Measurements from ENCODE around the gene CACNA1C.
"Not testable (repeated sequence)": the region's sequence is repeated elsewhere in the genome, so short reads cannot be mapped to it uniquely, and the experiment has no call there.

Gene CACNA1C

DNA sequence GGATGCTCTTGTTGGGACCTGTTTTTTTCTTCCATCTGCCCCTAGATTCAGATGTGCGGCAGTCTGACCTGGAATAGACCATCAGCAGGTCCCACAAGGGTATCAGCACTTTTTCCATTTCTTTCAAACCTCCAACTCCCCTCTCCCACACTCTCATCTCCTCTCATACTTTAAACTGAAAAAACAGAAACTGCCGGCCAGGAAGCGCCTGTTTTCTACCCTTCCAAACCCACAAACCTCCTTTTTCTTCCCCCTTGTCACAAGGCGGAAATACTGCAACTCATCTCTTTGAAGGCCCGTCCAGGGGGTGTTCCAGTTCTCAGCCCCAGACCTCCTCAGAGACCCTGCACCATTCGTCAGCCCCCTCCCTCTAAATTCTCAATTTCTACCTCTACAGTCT lies 679.5 kb downstream of the CACNA1C start:
- Mint-ChIP-seq H3K4me1 (peaks cover 16% of the 10 kb centered on the region), H3K4me3 (no peak overlapping the region), H3K27ac (no peak overlapping the region), H3K27me3 (peaks cover 6% of the 10 kb centered on the region), H3K36me3 (no peaks in the 10 kb centered on the region), H3K9me3 (no peaks in the 10 kb centered on the region)

GRCh38 chr12:2733493-2734355 lies 680.9 kb downstream of the CACNA1C start:
- Mint-ChIP-seq H3K9me3 (no peaks in the 10 kb centered on the region), H3K4me1 (peaks cover 16% of the 10 kb centered on the region), H3K27ac (no peak overlapping the region), H3K36me3 (no peaks in the 10 kb centered on the region), H3K27me3 (peaks cover 6% of the 10 kb centered on the region), H3K4me3 (no peak overlapping the region)

DNA sequence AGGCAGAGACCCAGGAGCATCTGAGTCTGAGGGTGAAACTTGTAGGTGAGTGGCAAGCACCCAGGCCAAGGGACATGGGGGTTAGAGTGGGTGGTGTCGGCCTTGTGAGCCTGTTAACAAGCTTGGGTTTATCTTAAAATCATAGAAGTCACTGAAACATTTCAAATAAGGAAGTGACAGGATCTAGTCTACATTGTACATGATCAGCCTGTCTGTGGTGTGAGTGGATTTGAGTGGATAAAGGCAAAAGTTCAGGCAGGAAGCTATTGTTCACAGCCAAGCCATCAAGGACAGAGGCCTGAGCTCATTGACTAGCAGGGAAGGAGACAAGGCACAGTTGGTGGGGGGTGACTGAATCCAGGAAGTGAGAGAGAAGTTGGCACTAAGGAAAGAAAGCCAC lies 682.6 kb downstream of the CACNA1C start:
- Mint-ChIP-seq H3K27me3 (peaks cover 6% of the 10 kb centered on the region), H3K9me3 (no peaks in the 10 kb centered on the region), H3K4me3 (no peak overlapping the region), H3K27ac (no peak overlapping the region), H3K4me1 (peaks cover 16% of the 10 kb centered on the region), H3K36me3 (no peaks in the 10 kb centered on the region)

DNA sequence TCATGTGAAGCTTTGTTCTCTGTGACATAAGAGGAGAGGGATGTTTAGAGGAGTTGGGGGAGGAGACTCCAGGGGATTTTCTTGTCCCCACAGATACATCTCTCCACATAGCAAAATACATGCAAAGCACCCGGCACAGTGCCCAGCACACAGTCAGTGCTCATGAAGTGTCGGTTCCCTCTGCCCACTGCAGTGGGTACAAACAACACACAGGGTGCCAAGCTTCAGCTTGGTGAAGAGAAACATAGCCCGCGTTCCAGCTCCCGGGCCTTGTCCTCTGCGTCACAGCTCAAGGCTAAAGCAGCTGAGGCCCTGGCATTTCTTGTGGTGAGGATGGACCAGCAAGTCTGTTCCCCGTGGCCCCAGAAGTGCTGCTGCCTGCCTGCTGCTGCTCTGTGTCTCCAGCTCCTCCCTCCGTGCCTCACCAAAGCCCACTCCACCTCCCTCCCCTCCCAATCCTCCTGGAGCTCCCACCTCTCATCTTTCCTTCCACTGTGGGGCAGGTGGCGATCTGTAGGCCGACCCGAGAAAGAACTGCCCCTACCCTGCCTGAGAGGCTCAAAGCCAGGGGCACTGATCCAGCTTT lies 685.0 kb downstream of the CACNA1C start:
- H3K36me3 Mint-ChIP-seq: no peaks in the 10 kb centered on the region
- no peaks in the 10 kb centered on the region for H3K9me3 Mint-ChIP-seq
- H3K27ac Mint-ChIP-seq: no peak overlapping the region
- H3K4me1 Mint-ChIP-seq: peaks cover 6% of the 10 kb centered on the region
- peaks cover 1% of the 10 kb centered on the region for H3K27me3 Mint-ChIP-seq
- H3K4me3 Mint-ChIP-seq: no peak overlapping the region

DNA sequence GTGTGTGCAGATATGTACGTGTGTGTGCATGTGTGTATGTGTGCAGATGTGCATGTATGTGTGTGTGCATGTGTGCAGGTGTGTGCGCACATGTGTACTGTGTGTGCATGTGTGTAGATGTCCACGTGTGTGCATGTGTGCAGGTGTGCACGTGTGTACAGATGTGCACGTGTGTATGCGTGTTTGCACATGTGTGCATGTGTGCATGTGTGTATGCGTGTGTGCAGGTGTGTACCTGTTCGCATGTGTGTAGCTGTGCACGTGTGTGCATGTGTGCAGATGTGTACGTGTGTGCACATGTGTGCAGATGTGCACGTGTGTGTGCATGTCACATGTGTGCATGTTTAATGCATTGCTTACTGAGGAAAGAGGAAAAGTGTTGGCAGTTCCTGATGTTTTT lies 686.3 kb downstream of the CACNA1C start:
- H3K36me3 Mint-ChIP-seq: no peaks in the 10 kb centered on the region
- no peak overlapping the region for H3K4me3 Mint-ChIP-seq
- peaks cover 1% of the 10 kb centered on the region for H3K27me3 Mint-ChIP-seq
- H3K9me3 Mint-ChIP-seq: no peaks in the 10 kb centered on the region
- no peaks in the 10 kb centered on the region for H3K4me1 Mint-ChIP-seq
- H3K27ac Mint-ChIP-seq: no peak overlapping the region

- Mint-ChIP-seq H3K36me3 (no peaks in the 10 kb centered on the region), H3K9me3 (no peaks in the 10 kb centered on the region), H3K27ac (no peak overlapping the region), H3K4me3 (no peak overlapping the region), H3K4me1 (no peaks in the 10 kb centered on the region), H3K27me3 (peaks cover 1% of the 10 kb centered on the region)
Measured at GRCh38 chr12:2739832-2740641, 687.2 kb downstream of the CACNA1C start.

DNA sequence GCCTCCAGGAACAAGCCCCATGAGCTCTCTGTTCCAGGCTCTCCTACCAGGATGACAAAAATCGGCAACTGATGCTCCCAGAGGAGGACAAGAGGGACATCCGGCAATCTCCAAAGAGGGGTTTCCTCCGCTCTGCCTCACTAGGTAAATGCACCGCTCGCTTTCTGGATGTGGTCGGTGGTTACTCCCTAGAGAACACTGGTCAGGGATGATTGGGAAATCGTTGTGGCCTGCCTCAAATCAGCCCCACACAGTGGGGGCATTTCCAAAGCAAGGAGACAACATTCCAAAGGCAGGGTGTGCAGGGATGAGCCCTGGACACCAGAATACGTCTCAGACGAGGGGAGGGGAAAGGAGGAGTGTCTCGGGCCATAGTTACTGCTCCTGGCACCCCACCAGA lies 689.2 kb downstream of the CACNA1C start:
- not testable (repeated sequence) for H3K27me3 Mint-ChIP-seq, H3K36me3 Mint-ChIP-seq, H3K9me3 Mint-ChIP-seq, H3K4me3 Mint-ChIP-seq, H3K27ac Mint-ChIP-seq, H3K4me1 Mint-ChIP-seq

GRCh38 chr12:2743478-2743877 lies 690.7 kb downstream of the CACNA1C start:
- no peak overlapping the region for H3K27ac Mint-ChIP-seq
- H3K36me3 Mint-ChIP-seq: no peaks in the 10 kb centered on the region
- peaks cover 4% of the 10 kb centered on the region for H3K27me3 Mint-ChIP-seq
- H3K9me3 Mint-ChIP-seq: no peaks in the 10 kb centered on the region
- H3K4me1 Mint-ChIP-seq: no peaks in the 10 kb centered on the region
- H3K4me3 Mint-ChIP-seq: no peak overlapping the region

GRCh38 chr12:2745655-2746054 lies 692.9 kb downstream of the CACNA1C start:
- Mint-ChIP-seq H3K36me3 (no peaks in the 10 kb centered on the region), H3K27me3 (peaks cover 4% of the 10 kb centered on the region), H3K9me3 (no peaks in the 10 kb centered on the region), H3K4me1 (no peaks in the 10 kb centered on the region), H3K27ac (no peak overlapping the region), H3K4me3 (no peak overlapping the region)

Data from activated naive CD4-positive, alpha-beta T cell treated with anti-CD3 and anti-CD28 coated beads, Interleukin-2, amount 50 U/mL, for 24 hours (primary cell).